ENCODE measurements around the gene NOL4L.

The NOL4L gene

DNA sequence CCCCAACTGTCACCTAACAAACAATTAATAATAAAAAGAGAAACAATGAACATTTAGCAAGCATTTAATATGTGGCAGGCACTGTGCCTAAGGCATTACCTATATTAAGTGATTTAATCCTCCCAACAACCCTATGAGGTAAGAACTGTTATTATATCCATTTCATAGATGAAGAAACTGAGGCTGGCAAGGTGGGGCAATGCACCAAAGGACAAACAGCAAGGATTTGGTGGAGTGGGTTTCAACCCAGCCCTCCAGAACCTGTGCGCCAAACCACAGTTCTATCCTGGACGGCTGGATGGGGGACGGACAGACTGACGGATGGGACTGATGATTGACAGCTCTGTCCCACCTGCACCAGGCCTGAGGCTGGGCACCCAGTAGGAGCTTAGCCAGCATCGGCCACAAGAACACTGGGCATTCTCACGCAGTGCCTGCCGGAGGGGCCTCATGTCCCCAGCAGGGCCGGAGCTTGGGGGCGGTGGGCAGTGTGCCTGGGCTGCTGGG is 24.6 kb downstream of the NOL4L start:
- DNase-seq: no peak

DNA sequence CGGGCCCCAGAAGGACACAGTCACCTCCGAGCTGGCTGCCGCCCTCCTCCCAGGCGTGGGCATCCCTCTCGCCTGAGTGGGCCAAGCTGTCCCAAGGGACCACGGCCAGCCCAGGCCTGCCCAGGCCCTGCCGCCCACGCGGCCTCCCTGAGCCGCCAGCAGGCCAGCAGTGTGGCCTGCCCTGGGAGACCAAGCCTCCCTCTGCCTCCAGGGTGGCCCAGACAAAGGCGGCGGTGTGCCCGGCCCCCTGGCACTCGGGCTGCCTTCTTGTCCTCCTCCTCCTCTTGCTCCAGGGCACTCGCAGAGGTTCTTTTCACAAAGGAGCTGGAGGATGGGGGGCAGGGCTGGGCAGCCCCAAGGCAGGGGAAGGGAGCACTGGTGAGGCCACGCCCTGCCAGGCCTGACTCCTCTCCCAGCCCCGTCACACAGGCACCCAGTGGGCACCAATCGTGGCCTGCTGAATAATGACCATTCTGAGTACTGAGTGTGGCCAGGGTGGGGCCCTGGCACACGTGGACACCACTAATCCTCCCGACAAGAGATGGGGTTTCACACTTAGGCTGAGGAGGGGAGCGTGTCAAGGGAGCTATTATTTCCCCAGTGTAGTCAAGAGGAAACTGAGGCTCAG is 25.3 kb downstream of the NOL4L start:
- no peak for DNase-seq

DNA sequence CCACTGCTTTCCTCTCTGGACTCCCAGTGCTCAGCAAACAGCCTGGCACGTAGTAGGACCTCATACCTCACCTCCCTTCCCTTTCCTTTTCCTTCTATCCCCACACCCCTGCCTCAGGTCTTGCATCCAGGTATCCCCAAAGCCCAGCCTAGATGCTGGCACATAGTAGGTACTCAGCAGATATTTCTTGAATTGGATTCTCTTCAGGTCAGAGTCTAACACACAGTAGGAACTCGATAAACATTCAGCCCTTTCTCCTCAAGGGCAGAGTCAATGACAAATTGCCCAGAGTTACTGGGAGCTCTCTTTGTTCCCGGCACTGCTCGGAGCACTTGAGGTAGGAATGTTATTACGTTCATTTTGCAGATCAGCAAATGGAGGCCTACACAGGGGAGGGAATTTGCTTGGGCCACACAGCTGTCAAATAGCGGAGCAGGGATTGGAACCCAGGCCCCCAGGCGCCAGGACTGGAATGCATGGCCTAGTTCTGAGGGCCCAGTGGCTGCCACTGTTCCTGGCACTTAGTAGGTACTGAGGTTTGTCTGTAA is 25.9 kb downstream of the NOL4L start:
- no peak for DNase-seq

DNA sequence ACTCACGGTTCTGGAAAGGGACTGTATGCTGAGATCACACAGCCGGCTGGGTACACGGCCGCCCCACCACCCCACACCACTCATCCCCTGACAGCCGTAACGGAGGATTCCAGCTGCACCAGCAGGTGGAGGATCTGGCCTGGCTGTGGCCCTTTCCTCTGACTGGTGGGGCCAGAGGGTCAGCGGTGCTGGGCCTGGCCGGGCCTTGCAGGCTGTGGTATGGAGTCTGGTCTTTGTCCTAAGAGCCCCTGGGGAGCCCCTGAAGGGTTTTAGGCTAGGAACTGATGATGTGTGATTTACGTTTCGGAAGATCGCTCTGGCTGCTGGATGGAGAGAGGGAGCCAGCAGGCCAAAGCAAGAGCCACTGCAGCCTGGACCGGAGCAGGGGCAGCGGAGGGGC is 26.6 kb downstream of the NOL4L start:
- no peak for DNase-seq

DNA sequence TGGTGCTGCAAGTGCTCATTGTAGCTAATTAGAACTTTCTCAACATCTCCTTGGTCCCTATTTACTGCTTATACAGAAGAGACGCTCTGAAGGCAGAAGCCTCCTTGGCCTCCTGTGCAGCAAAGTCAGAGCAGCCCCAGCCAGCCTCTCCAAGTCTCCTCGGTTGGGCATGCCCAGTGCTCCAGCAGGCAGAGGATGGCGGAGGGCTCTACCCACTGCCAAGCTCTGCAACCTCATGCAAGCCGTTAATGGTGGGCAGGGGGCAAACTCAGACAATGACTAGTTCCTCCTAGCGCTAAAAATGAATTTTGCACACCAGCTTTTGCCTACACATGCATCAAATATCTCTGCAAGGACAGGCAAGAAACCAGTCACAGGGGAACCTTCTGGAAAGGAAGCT is 27.8 kb downstream of the NOL4L start:
- DNase-seq: no peak

DNA sequence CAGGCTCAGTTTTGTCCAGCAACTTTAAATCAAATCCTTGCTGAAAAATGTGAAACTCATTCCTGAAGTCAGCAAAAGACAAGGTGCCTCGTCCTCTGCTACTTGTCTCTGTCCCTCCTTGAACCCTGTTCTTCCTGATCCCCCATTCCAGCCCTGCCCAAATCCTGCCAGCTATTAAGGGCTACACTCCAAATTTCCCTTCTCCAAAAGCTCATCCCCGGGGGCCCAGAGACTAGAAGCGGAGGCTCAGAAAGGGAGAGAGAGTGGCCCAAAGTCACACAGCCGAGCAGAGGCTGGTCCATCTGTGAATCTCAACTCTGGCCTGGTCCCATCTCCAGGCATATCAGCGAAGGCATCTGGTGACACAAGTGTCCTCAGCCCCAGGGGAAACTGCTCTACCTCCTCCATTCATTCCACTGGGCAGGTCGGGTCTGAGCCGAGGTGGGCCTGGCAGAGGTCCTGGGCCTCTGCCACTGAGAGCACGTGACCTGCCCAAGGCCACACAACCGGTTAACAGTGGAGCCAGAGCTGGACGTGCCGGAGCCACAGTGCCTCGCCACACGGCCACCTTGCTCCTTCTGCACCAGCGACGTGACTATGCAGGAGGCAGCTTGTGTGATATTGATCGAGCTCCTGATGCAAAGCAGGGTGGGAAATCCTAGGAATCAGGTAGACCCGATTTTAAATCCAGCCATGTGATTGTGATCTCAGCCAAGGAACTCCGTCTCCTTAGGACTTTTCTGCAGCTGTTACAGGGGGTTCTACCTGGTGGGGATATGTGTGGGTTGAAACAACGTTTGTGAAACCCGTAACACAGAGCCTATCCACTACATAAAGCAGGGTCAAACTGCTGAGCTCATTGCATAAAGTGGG is 28.6 kb downstream of the NOL4L start:
- DNase-seq: no peak

DNA sequence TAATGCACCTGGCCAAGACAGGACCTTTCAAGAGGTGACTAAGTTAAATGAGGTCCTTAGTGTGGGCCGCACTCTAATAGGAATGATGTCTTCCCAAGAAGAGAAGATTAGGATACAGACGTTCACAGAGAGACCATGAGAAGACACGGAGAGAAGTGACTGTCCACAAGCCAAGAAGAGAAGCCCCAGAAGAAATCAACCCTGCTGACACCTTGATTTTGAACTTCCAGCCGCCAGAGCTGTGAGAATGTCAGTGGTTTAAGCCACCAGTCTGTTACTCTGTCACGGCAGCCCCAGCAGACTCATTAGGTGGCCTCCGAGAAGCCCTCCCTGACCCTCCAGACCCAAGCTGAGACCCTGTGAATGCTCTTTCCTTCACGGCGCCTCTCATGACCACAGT is 29.5 kb downstream of the NOL4L start:
- DNase-seq: no peak

DNA sequence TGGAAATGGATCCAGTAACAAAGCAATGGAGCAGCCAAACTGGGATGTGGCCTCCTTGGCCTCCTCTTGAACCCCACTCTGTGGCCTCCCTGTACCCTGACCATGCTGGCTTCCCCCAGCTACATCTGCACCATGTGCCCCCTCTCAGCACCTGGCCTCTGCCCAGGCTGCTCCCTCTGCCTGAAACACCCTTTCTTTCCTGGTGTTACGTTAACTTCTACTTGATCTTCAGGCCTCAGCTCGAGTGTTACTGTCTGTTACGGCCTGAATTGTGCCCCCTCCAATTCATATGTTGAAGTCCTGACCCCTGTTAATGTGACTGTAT is 30.2 kb downstream of the NOL4L start:
- DNase-seq: no peak

DNA sequence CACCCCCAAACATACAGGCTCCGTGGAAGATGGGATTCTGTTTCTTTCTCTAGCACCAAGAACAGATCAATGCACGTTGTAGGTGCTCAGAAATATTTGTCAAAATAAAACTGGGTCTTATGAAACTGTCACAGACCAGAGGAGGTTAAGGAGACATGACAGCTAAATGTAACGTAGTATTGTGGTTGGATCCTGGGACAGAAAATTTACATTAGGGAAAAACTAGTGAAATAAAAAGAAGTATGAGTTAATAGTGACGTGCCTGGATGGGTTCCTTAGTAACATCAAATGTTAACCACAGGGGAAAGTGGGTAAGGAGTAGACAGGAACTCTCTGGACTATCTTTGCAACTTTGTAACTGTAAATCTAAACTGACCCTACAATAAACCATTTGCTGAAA is 31.5 kb downstream of the NOL4L start:
- DNase-seq: peak in 1 of 4 experiments; percentile 26

DNA sequence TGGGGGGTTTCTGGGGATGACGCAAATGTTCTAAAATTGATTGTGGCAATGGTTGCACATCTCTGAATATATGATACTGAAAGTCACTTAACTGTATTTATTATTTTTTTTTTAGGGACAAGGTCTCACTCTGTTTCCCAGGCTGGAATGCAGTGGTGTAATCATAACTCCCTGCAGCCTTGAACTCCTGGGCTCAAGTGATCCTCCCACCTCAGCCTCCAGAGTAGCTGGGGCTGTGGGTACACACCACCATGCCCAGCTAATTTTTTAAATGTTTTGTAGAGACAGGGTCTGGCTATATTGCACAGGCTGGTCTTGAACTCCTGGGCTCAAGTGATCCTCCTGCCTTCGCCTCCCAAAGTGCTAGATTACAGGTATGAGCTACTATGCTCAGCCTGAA is 33.4 kb downstream of the NOL4L start:
- DNase-seq: no peak

DNA sequence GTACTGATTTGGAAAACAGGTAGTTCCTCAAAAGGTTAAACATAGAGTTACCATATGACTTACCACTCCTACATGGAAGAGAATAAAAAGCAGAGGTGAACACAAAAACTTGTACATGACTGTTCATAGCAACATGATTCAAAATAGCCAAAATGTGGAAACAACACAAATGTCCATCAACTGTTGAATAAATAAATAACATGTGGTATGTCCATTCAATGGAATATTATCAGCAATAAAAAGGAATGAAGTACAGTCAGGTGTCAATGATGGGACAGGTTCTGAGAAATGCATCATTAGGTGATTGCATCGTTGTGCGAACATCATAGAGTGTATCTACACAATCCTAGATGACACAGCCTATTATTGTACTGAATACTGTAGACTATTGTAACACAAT is 35.3 kb downstream of the NOL4L start:
- DNase-seq: no peak

DNA sequence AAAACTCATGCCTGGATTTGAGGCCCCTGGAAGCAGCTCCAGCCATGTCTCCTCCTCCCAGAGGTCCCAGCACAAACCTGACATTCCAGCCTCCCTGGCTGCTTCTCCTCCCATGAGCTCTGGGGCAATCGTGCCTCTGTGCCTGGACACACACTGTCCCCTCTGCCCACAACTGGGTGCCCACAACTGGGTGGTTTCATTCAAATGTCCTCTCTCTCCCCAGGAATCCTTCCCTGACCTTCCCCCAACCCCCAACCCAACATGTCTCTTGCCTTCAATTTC is 37.4 kb downstream of the NOL4L start:
- no peak for DNase-seq

DNA sequence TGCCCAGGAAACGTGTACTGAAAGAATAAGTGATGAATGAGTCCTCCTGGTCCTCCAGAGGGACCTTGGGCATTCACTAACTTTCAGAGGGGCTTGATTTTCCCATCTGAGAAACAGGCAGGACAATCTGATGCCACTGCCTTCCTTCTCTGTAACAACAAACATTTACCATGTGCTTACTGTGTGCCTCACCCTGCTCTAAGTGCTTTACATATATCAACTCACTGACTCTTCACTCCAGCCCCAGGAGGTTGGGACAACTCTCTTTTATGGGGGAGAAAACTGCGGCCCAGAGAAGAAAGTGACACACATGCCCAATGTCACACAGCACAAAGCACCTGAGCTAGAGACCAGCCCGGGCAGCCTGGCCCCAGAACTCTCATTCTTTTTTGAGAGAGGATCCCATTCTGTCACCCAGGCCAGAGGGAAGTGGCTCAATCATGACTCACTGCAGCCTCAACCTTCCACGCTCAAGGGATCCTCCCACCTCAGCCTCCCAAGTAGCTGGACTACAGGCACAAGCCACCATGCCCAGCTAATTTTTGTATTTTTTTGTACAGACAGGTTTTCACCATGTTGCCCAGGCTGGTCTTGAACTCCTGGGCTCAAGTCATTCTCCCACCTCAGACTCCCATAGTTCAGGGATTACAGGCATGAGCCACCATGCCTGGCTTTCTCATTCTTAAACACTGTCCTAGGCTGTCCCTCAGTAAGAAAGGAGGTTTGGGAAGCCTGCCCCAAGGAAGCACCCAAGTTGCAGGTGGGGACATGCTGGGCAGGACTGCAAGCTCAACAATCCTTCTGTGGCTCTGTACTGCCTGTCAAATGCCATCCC is 38.0 kb downstream of the NOL4L start:
- peak in 1 of 4 experiments; percentile 25 for DNase-seq

DNA sequence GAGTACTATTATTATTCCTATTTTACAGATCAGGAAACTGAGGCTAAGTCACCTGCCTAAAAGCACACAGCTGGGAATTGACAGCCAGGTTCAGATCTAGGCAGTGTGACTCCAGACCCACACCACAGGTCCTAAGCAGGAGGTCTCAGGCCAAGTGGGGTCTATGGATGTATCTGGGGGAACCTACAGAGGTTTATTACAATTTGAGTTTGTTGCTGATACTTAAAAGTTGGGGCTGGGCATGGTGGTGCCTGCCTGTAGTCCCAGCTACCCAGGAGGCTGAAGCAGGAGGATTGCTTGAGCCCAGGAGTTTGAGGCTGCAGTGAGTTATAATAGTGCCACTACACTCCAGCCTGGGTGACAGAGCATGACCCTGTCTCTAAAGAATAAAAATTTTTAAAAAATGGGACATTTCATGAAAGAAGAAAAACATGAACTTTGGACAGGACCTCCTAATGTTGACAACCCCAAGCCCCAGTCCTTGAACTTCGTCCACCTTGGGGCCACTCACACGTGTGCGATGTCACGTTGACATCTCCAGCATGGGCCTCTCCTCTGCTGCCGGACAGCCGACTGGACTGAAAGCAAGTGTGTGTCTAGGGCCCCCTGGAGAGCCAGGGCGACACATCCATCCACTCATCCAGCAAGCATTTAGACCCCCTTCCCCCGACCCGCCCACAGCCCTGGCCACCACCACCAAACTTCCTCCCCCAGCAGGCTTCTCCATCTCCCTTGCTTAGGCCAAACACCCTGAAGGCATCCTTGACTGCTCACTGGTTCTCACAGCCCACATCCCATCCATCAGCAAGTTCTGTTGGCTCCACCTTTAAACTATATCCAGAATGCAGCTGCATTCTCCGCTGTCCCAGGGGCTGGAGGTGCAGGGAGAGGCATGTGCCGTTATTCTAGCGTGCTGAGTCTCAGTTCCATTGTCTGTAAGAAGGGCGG is 40.0 kb downstream of the NOL4L start:
- no peak for DNase-seq

DNA sequence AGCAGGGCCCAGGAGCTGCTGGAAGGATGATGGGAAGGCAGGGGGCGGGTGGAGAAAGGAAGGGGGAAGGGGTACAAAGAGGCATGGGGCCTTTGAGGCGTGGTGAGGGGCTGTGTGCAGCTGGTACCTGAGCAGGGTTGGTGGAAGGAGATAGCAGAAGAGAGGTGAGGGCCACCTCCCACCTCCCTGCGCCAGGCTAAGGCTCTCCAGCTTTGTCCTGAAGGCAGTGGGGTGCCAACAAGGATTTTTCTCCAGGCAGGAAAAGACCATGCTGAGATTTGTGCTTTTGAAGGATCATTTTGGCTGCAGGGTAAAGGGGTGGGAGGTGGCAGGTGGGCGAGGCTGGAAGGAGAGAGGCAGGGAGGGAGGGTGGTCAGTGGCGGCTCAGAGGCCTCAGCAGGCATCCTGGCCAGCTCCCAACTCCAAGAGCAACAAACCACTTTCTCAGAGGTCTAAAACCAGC is 40.8 kb downstream of the NOL4L start:
- no peak for DNase-seq

DNA sequence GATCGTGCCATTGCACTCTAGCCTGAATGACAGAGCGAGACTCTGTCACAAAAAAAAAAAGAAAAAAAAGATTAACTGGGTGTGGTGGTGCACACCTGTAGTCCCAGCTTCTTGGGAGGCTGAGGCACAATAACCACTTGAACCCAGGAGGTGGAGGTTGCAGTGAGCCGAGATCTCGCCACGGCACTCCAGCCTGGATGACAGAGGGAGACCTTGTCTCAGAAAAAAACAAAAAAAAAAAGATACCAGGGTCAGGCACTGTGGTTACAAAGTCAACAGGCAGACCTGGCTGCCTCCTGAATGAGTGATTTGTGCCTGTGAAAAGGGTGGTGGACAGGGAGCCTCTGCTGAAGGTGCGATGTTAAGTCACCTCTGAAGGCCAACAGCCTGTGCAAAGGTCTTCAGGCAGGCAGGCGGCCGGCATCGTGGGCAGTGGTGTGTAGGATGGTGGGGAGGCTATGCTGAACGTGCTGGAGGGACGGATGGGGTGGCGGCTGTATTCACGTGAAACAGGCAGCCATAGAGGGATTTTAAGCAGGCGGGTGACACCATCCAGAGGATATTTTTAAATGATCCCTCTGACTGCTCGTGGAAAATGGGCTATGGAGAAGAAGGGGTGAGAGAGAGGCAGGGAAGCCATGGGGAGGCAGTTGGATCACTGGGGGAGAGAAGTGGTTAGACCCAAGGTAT is 41.4 kb downstream of the NOL4L start:
- no peak for DNase-seq

DNA sequence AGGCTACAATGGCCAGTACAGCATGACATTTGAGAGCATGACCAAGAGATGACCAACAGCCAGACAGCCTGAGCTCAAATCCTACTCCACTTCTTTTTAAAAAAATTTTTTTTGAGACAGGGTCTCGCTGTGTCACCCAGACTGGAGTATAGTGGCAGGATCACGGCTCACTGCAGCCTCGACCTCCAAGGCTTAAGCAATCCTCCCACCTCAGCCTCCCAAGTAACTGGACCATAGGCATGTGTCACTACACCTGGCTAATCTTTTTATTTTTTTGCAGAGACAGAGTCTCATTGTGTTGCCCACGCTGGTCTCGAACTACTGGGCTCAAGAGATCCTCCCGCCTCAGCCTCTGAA is 42.9 kb downstream of the NOL4L start:
- no peak for DNase-seq

DNA sequence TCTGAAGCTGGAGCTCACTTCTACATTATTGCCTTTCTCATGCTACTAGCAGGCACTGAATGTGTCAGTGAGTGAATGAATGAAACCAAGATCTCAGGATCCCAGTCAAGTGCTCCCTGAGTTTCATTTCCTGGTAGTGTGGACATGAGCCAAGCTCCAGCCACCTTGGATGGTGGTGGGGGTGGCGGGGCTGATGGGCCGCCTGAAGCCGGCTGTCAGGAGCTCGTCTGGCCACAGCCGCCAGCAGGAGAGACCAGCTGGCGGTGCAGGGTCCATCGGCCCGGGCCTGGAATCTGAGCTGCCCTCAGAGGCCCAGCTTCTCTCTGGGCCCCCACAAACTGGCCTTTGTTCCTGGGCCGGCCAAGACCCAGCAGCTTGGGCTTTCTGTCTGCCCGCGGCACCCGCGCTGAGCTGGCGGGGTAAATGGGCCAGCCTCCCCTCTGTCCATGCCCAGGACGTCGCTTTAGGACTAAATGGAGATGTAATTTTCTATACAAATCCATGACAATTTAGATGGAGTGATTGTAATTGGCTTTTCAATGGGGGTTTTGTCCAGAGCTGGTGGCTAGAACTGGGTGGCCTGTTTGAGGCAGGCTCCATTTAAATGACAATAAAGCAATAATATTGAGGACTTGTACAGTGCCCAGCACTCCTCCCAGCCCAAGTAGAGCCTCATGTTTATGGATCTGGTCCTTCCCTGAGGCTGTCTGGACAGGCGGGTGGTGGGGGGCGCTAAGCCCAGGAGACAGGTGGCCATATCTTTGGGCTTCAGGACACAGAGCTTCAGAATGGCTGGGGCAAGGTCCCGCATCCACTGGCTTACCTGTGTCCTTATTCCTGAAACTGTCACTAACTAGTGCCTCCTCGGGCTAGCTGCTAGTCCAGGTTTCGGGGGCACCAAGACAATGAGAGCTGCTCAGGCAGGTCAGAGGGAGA is 43.5 kb downstream of the NOL4L start:
- no peak for DNase-seq

DNA sequence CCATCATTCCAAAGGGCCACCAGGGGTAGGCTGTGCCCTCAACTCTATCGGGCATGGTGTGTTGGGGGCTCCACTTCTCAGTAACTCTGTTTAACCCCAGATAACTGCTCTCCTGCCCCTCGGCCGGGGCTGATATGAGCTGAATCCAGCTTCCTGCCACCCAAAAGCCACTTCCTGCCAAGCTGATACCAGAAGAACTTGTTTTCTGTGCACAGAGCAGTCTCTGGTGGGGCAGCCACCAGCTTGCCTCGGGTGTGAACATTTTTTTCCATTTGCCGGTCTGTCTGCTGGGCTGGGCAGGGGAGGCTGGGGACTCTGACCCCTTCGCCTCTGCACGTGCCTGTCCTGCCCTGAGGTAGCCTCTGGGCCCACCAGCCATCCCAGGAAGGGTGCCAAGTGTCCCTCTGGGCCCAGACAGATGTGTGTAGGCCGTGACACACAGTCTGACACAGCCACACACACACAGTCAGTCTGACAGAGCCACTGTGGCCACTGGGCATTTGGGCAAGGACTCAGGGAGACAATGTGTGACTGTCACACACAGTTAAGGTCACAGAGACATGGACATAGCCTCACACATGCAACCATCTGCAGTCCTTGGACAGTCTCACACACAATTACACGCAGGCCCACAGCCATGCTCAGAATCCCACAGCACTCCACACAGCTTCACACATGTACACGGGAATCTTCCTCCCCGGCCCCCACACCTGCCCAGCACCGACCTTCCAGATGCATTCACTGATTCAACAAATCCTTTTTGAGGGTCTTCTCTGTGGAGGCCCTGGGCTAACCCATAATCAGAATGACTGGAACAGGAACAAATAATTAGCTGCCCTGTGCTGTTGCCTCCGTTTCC is 45.1 kb downstream of the NOL4L start:
- DNase-seq: peak in 2 of 4 experiments; percentile 26 to 33
